K562 (cell line): ENCODE measurements around the gene CCDC85B. TPM values are rescaled to one million over a fixed set of nuclear protein-coding genes. Genes with fewer than 3 reads are reported as not detected.

ENCODE experiments used
- ARID2 ChIP-seq: fragments of 450-650 bp; IDR thresholded peaks from 2 replicates; pipeline ENCODE4 v1.6.1; 2017; ENCODE audit warnings: antibody characterized with exemption, mild to moderate bottlenecking
- CTBP1 ChIP-seq: fragments of 450-650 bp; IDR thresholded peaks from 2 replicates; pipeline ENCODE4 v1.6.1; 2016; ENCODE audit warnings: borderline replicate concordance
- CXXC5 ChIP-seq: fragments of 250-450 bp; sonication (Bioruptor Pico); IDR thresholded peaks from 2 replicates; pipeline ENCODE4 v1.8.0; 2022; ENCODE audit warnings: inconsistent platforms, mild to moderate bottlenecking, moderate library complexity
- DACH1 ChIP-seq: fragments of 450-650 bp; IDR thresholded peaks from 2 replicates; pipeline ENCODE4 v1.6.1; 2018; ENCODE audit not compliant: partially characterized antibody
- ELF1 ChIP-seq: fragments of 200-800 bp; sonication (Bioruptor generic); IDR thresholded peaks from 2 replicates; pipeline ENCODE4 v1.6.1; 2016; ENCODE audit warnings: missing genetic modification characterization, missing compliant biosample characterization
- EZH2 ChIP-seq: IDR thresholded peaks from 2 replicates; pipeline ENCODE4 v1.6.1; 2012; ENCODE audit warnings: low read depth, mild to moderate bottlenecking, inconsistent platforms, low read length, borderline replicate concordance
- FOS ChIP-seq: IDR thresholded peaks from 3 replicates; pipeline ENCODE4 v1.6.1; 2011; ENCODE audit not compliant: insufficient read length; ENCODE audit errors: extremely low read depth
- HNRNPLL ChIP-seq: fragments of 200-400 bp; formaldehyde crosslinking; IDR thresholded peaks from 2 replicates; pipeline ENCODE4 v1.6.1; 2017; ENCODE audit warnings: low read length, low read depth, mild to moderate bottlenecking; ENCODE audit not compliant: poor library complexity, severe bottlenecking
- HOXB6 ChIP-seq: fragments of 250-450 bp; sonication (Bioruptor Pico); IDR thresholded peaks from 2 replicates; pipeline ENCODE4 v1.5.1; 2022; ENCODE audit warnings: mild to moderate bottlenecking, borderline replicate concordance
- KDM1A ChIP-seq, 2 experiments: fragments of 450-650 bp; IDR thresholded peaks; 2 replicates each; pipeline ENCODE4 v1.6.1; 2016; ENCODE audit warnings: mild to moderate bottlenecking in 2 of 2
- MBD2 ChIP-seq: sonication (generic); IDR thresholded peaks from 2 replicates; pipeline ENCODE4 v1.6.1; 2016; ENCODE audit warnings: low read depth, borderline replicate concordance
- NR2C1 ChIP-seq, 2 experiments: fragments of 450-650 bp; IDR thresholded peaks; 2 replicates each; pipeline ENCODE4 v1.6.1; 2017; ENCODE audit warnings: mild to moderate bottlenecking in 2 of 2, antibody characterized with exemption in 1 of 2, inconsistent platforms in 1 of 2, missing compliant biosample characterization in 1 of 2, missing genetic modification characterization in 1 of 2
- PCBP2 ChIP-seq: fragments of 200-400 bp; formaldehyde crosslinking; IDR thresholded peaks from 2 replicates; pipeline ENCODE4 v1.6.1; 2018; ENCODE audit warnings: low read length, low read depth, mild to moderate bottlenecking, moderate library complexity; ENCODE audit not compliant: poor library complexity, severe bottlenecking
- RUNX1 ChIP-seq: sonication (generic); IDR thresholded peaks from 2 replicates; pipeline ENCODE4 v1.6.1; 2016; ENCODE audit warnings: antibody characterized with exemption, low read depth
- SIN3B ChIP-seq: fragments of 450-650 bp; IDR thresholded peaks from 2 replicates; pipeline ENCODE4 v1.6.1; 2017; ENCODE audit warnings: low read depth, mild to moderate bottlenecking, moderate library complexity
- SMARCE1 ChIP-seq: fragments of 450-650 bp; IDR thresholded peaks from 2 replicates; pipeline ENCODE4 v1.7.1; 2016; ENCODE audit warnings: mild to moderate bottlenecking
- SP1 ChIP-seq: sonication (generic); formaldehyde crosslinking; IDR thresholded peaks from 2 replicates; pipeline ENCODE4 v1.8.1; 2022; ENCODE audit warnings: mild to moderate bottlenecking, missing genetic modification reagents
- SRF ChIP-seq, 2 experiments: fragments of 250-450, 450-650 bp in 1 of 2; sonication (Bioruptor Pico) in 1 of 2; sonication (generic) in 1 of 2; formaldehyde crosslinking; IDR thresholded peaks; 2 replicates each; pipeline versions ENCODE4 v1.5.0 to v1.5.1; 2020 to 2022; ENCODE audit warnings: mild to moderate bottlenecking in 1 of 2, missing genetic modification reagents in 1 of 2
- ZNF133 ChIP-seq: fragments of 250-450 bp; sonication (Bioruptor Pico); IDR thresholded peaks from 2 replicates; pipeline ENCODE4 v1.4.0; 2020; ENCODE audit warnings: mild to moderate bottlenecking
- ZNF282 ChIP-seq: sonication (generic); formaldehyde crosslinking; IDR thresholded peaks from 2 replicates; pipeline ENCODE4 v1.8.1; 2023; ENCODE audit warnings: missing genetic modification reagents
- polyA plus RNA-seq, 8 experiments: library from polyadenylated mRNA; depleted of rRNA in 4 of 8; stranded (reverse) in 5 of 8; unstranded in 3 of 8; fragments of >200 nt; fragmentation: Nextera tagmentation in 2 of 8; fragmentation: Illumina TruSeq in 1 of 8; extraction: Ambion mirVana in 2 of 8; extraction: Trizol in 1 of 8; gene quantifications; 2 replicates each; pipeline versions ENCODE4 v1.2.1 to v1.2.3, GENCODE V29; 2011 to 2014; ENCODE audit warnings: inconsistent platforms in 1 of 8, missing spikeins in 1 of 8
- total RNA-seq, 7 experiments: library from RNA; depleted of rRNA in 6 of 7; stranded (reverse); fragments of >200 nt in 6 of 7; fragmentation: Illumina TruSeq in 2 of 7; extraction: Trizol in 2 of 7; gene quantifications; 2 replicates each; pipeline versions ENCODE4 v1.2.1 to v1.2.3, GENCODE V29; 2011 to 2021; ENCODE audit warnings: low replicate concordance in 1 of 7
- TF ChIP-seq, protein P1 (sequence below), 2 experiments: fragments of 450-650 bp; IDR thresholded peaks; 2 replicates each; pipeline ENCODE4 v1.6.1; 2016
- TF ChIP-seq, protein P2 (sequence below), 2 experiments: fragments of 450-650 bp; conservative IDR thresholded peaks; 2 replicates each; pipeline ENCODE4 v1.6.1; 2017; ENCODE audit warnings: mild to moderate bottlenecking in 2 of 2, moderate library complexity in 2 of 2
- TF ChIP-seq, protein P3 (sequence below): sonication (generic); formaldehyde crosslinking; IDR thresholded peaks from 2 replicates; pipeline ENCODE4 v1.8.0; 2023; ENCODE audit warnings: mild to moderate bottlenecking, missing genetic modification reagents

Gene CCDC85B
- total and polyA plus RNA-seq, 9 of the 15 experiments (the other 6 are each of a cell fraction or from before 2014, with no cell fraction given): 0.14 to 138 (median 6.2) TPM

- TF ChIP-seq, protein P1, sequence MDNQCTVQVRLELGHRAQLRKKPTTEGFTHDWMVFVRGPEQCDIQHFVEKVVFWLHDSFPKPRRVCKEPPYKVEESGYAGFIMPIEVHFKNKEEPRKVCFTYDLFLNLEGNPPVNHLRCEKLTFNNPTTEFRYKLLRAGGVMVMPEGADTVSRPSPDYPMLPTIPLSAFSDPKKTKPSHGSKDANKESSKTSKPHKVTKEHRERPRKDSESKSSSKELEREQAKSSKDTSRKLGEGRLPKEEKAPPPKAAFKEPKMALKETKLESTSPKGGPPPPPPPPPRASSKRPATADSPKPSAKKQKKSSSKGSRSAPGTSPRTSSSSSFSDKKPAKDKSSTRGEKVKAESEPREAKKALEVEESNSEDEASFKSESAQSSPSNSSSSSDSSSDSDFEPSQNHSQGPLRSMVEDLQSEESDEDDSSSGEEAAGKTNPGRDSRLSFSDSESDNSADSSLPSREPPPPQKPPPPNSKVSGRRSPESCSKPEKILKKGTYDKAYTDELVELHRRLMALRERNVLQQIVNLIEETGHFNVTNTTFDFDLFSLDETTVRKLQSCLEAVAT (IDR thresholded peaks at IDR 0.05): no peak
- TF ChIP-seq, protein P2, sequence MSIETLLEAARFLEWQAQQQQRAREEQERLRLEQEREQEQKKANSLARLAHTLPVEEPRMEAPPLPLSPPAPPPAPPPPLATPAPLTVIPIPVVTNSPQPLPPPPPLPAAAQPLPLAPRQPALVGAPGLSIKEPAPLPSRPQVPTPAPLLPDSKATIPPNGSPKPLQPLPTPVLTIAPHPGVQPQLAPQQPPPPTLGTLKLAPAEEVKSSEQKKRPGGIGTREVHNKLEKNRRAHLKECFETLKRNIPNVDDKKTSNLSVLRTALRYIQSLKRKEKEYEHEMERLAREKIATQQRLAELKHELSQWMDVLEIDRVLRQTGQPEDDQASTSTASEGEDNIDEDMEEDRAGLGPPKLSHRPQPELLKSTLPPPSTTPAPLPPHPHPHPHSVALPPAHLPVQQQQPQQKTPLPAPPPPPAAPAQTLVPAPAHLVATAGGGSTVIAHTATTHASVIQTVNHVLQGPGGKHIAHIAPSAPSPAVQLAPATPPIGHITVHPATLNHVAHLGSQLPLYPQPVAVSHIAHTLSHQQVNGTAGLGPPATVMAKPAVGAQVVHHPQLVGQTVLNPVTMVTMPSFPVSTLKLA (conservative IDR thresholded peaks at IDR 0.05): no peak
- TF ChIP-seq DACH1 (no peak), RUNX1 (no peak), ZNF282 (CRISPR knock-in tag) (no peak), EZH2 (no peak), NR2C1 (IDR thresholded peaks at IDR 0.05) (no peak), NR2C1 (tag; IDR thresholded peaks at IDR 0.05) (no peak), SMARCE1 (peak; percentile 39; the same call in 1 of the 2 replicates), MBD2 (no peak), ZNF133 (CRISPR knock-in tag) (no peak), FOS (no peak), HNRNPLL (no peak), CXXC5 (no peak), HOXB6 (no peak), ARID2 (no peak), SRF (CRISPR knock-in tag; IDR thresholded peaks at IDR 0.05) (no peak), CTBP1 (peak; percentile 16; the same call in 1 of the 2 replicates), KDM1A (IDR thresholded peaks at IDR 0.05) (no peak), PCBP2 (no peak), SP1 (CRISPR knock-in tag) (no peak), ELF1 (no peak), SIN3B (no peak)
- TF ChIP-seq, protein P3, sequence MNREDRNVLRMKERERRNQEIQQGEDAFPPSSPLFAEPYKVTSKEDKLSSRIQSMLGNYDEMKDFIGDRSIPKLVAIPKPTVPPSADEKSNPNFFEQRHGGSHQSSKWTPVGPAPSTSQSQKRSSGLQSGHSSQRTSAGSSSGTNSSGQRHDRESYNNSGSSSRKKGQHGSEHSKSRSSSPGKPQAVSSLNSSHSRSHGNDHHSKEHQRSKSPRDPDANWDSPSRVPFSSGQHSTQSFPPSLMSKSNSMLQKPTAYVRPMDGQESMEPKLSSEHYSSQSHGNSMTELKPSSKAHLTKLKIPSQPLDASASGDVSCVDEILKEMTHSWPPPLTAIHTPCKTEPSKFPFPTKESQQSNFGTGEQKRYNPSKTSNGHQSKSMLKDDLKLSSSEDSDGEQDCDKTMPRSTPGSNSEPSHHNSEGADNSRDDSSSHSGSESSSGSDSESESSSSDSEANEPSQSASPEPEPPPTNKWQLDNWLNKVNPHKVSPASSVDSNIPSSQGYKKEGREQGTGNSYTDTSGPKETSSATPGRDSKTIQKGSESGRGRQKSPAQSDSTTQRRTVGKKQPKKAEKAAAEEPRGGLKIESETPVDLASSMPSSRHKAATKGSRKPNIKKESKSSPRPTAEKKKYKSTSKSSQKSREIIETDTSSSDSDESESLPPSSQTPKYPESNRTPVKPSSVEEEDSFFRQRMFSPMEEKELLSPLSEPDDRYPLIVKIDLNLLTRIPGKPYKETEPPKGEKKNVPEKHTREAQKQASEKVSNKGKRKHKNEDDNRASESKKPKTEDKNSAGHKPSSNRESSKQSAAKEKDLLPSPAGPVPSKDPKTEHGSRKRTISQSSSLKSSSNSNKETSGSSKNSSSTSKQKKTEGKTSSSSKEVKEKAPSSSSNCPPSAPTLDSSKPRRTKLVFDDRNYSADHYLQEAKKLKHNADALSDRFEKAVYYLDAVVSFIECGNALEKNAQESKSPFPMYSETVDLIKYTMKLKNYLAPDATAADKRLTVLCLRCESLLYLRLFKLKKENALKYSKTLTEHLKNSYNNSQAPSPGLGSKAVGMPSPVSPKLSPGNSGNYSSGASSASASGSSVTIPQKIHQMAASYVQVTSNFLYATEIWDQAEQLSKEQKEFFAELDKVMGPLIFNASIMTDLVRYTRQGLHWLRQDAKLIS (CRISPR knock-in tag): no peak
These were observed 42.7 kb upstream of the CCDC85B start (continued) for GRCh38 chr11:65847746-65848145.
